ENCODE results near the gene SHANK1. TPM values are rescaled to one million over a fixed set of nuclear protein-coding genes. Genes with fewer than 3 reads are reported as not detected.

The SHANK1 gene
- total RNA-seq, 1 donor from 2014 or later: 0.72 TPM

- DNase-seq (ENCODE audit: low spot score): no peak
Measured at GRCh38 chr19:50686310-50687032, 33.1 kb downstream of the SHANK1 start.

DNA sequence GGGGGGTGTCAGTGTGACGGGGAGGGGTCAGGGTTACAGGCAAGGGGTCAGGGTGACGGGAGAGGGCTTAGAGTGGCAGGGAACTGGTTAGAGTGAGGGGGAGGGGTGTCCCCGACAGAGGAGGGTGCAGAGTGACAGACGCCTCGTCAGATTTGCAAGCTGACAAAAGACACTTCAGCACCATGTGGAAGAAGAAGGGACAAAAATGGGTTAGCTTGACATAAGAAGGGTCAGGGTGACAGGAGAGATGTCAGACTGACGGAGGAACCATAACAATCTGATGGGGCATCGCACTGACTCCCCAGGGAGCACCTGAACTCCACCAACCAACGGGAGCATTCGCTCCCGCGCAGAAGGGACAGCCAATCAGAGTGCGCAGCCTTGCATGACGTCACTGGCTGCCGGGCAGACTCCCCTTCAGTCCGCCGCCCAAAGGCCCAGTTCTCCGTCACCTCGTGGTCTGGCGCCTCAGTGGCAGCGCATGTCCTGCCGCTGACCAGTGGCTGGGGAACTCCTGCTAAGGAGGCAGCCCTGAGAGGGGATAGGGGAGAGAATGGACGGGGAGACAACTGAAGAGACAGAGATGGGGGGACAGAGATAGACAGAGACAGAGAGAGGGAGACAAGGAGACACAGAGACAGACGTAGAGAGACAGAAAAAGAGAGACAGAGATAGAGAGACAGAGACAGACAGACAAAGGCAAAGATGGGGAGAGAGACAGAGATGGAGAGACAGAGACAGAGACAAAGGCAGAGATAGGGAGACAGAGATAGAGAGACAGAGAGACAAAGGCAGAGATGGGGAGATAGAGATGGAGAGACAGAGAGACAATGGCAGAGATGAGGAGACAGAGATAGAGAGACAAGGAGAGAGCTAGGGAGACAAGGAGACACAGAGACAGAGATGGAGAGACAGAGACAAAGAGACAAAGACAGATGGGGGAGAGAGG is 40.2 kb downstream of the SHANK1 start:
- peak; percentile 66 for DNase-seq (ENCODE audit: low spot score)

DNA sequence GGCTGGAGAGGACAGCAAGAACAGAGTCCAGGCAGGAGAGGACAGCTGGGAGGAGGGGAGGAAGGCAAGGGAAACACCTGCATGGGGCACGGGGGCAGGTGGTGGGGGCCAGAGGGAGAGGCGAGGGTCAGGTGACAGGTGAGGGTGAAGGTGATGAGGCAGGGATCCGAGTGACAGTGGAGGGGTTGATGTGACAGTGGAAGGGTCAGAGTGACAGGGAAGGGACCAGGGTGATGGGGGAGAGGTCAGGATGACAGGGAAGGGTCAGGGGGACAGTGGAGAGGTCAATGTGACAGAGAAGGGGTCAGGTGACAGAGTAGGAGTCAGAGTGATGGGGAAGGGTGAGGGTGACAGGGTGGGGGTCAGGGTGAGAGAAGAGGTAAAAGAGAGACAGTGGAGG is 41.3 kb downstream of the SHANK1 start:
- no peak for DNase-seq (ENCODE audit: low spot score)

GRCh38 chr19:50677636-50678035 is 42.0 kb downstream of the SHANK1 start:
- no peak for DNase-seq (ENCODE audit: low spot score)

DNA sequence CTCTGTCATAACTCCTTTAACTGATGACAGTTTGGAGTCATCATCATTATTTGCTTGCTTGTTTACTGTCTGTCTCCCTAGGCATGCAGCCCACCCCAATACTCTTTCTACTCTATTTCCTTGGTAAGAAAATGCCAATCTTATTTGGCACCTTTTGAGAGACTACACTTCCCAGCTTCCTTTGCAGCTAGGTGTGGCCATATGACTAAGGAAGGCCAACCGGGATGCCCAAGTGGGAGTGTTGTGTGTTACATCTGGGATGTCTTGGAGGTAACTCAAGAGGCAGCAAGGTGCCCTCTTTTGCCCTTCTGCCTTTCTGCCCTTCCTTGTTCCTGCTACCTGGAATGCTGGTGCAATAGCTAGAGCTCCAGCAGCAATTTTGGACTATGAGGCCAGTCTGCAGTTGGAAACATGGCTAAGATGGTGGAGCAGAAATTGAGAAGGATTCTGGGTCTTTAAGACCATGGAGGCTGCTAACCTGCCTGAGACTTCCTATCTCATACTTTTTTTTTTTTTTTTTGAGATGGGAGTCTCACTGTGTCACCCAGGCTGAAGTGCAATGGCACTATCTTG is 42.9 kb downstream of the SHANK1 start:
- no peak for DNase-seq (ENCODE audit: low spot score)

DNA sequence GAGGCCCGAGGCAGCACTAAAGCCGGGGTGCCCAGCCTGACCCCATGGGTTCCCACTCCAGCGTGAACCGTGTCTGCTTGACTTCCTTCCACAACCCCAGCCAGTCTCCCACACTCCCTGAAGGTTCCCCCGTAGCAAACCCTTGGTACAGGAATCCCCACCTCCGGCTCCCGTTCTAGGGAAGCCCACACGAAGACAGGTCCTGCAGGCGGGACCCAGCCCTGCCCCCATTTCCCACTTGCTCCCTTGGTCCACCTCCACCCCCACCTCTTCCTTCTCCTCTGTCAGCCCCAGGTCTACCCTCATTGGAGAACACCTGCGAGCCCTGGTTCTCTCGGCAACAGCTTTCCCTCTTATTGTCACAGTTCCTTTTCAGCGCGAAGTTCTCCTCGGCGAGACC is 46.5 kb downstream of the SHANK1 start:
- no peak for DNase-seq (ENCODE audit: low spot score)

DNA sequence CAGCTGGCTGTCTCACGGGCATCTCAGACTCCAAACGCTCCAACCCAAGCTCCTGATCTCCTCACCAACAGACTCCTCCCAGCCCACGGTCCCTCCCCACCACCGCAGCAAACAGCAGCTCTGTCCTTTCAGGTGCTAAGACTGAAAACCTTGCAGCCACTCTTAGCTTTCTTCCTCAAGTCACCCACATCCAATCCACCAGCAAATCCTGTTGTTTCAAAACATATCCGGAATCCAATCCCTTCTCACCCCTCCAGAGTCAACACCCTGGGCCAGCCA is 49.6 kb downstream of the SHANK1 start:
- no peak for DNase-seq (ENCODE audit: low spot score)

DNA sequence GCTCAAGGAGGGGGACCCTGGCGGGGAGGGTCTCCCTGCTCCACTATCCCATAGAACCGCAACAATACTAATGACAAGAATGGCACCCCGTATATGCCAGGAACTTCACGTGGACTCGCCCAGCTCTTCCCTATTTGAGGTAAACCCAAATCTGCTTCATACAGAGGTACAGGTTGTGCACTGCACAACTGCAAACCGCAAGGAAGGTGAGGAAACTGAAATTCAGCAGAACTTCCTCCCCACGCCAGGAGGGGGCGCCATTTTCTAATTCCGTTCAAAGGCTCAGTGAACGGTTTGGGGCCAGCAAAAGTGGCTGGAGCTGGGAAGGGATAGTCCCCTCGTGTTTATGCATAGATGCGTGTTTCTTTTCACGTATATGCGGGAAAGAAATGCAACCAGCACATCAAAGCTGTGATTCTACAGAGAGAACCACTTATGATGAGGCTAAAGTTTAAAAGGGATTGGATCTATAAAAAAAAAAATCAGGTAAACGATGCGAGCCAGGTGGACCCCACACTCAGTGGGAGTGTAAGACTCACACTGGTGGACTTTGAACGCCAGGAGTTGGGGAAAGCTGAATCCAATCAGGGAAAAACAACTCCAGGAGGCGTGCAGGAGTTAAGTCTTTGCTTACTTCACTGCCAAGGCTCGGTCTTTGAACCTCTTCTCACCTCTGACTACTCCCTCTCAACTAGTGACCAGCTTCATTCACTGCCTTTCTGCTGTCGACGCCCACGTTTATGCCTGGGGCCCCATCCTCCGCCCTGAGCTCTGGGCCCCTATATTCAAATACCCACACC is 50.1 kb downstream of the SHANK1 start:
- DNase-seq (ENCODE audit: low spot score): no peak

DNA sequence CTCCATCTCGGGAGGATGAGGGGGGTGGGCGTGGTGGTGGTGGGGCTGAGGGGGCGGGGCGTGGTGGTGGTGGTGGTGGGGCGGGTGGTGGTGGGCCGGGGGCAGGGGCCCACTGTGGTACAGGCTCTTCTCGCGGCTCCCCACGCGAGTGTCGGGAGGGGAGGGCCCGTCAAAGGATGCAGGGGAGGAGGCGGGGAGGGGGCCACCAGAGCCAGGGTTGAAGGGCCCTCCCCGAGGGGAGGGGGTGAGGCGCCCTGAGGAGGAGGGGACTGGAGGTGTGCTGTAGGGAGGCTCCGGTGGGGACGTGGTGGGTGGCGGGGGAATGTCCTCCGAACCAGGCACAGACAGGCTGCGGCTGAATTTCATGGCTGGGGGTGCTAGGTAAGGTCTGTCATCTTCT is 50.7 kb downstream of the SHANK1 start:
- no peak for DNase-seq (ENCODE audit: low spot score)

DNA sequence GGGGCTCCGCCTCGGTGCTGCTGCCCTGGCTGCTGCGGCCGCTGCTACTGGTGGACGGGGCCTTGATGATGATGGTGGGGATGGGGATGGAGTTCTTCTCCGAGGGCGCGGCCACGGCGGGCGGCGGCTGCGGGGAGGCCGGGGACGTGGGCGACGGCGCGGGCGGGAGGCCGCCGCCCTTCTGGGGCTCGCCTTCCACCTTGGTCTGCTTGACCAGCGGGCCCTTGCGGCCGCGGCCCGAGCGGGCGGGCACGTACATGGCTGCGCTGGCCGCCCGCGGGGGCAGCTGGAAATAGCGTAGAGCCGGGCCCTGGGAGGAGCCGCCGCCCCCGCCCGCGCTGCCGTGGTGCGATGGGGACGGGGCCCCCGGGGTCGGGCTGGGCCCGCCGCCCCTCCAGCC is 51.2 kb downstream of the SHANK1 start:
- DNase-seq (ENCODE audit: low spot score): no peak

DNA sequence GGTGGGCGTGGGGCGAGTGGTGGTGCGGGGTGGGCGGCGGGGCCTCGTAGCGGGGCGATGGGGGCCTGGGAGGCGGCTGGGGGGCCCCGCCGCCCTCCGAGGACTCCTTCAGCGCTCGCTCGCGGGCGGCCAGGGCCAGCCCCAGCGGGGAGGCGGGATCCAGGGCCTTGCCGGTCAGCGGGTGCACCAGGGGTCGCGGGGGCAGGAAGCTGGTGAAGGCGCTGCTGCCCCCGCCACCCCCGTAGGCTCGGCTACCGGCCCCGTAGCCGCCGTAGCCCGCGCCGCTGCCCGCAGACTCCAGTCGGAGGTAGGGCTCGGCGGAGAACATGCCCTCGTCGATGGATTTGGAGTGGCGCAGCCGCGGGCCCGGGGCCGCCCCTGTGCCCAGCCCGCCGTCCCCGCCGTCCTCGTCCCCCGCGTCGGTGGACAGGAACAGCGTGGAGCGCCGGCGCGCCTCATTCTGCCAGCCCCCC is 51.8 kb downstream of the SHANK1 start:
- no peak for DNase-seq (ENCODE audit: low spot score)

DNA sequence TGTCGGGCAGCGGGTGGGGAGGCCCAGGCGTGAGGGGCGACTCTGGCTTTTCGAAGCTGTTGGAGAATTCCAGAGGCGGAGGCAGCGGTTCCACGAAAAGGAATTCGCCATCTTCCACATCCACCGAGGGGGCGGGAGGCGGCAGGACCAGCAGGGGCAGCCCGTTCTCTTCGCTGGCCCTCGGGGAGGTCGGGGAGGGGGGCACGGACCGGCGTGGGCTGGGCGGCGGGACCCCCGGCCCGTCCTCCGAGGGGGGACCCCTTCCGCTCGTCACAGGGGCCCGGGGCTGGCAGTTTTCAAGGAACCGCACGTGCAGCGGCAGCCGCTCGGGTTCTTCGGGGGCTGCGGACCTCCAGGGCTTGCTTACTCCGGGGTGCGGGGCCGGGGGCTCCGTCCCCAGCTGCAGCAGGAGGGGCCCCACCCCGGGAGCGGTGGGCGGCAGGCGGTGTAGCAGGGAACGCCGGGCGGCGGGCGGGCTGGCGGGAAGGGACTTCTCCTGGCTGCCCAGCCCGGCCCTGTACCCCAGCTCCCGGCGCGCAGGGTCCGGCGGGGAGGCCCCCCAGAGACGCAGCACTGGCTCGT is 52.3 kb downstream of the SHANK1 start:
- DNase-seq (ENCODE audit: low spot score): no peak

DNA sequence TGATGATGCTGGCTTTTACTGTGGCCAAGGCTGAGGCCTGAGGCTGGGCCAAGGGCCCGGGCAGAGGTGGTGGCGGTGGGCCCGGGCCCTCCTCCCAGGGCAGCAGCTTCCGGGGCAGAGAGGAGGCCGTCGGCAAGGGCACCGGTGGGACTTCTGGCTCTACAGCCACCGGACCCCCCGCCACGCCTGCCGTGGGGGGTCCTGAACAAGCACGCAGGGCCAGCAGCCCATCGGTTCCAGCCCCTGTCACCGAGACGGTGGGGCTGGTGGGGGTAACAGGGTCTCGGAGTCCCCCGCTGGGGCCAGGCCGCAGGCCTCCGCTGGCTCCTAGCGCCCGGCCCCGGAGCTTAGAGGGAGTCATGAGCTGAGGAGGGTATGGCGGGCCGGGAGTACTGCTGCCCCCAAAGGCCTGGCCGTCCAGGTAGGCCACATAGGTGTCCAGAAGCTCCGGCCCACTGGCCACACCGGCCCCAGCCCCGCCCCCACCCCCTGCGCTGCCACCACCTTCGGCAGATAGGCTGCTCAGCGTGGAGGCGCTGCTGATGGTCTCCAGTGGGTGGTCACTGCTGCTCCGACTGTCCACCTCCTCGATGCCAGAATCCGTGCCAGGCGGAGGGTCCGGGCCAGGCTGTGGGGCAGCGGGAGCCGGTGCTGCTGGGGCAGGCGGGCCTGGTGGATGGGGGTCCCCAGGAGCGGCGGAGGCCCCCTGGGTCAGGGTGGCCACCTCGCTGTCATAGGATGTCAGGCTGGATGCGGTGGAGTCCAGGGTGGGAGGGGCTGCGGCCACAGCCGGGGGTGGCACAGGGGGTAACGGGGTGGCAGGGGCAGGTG is 53.0 kb downstream of the SHANK1 start:
- DNase-seq (ENCODE audit: low spot score): no peak

GRCh38 chr19:50664204-50664603 is 55.4 kb downstream of the SHANK1 start:
- DNase-seq (ENCODE audit: low spot score): no peak

DNA sequence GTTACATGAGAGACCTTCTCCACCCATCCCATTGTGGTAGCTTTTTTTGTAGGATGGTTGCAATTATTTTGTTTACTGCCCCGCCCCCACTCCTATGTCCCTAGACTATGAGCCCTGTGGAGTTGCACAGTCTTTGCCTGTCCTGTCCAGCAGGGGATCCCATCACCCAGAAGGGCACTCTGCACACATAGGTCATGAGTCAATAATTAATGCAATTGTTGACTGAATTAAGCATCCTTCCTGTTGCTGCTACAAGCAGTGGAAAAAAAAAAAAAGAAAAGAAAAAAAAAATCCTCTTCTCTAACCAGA is 56.2 kb downstream of the SHANK1 start:
- DNase-seq (ENCODE audit: low spot score): no peak

- DNase-seq (ENCODE audit: low spot score): no peak
Measured at GRCh38 chr19:50662651-50663481, 56.7 kb downstream of the SHANK1 start.

DNA sequence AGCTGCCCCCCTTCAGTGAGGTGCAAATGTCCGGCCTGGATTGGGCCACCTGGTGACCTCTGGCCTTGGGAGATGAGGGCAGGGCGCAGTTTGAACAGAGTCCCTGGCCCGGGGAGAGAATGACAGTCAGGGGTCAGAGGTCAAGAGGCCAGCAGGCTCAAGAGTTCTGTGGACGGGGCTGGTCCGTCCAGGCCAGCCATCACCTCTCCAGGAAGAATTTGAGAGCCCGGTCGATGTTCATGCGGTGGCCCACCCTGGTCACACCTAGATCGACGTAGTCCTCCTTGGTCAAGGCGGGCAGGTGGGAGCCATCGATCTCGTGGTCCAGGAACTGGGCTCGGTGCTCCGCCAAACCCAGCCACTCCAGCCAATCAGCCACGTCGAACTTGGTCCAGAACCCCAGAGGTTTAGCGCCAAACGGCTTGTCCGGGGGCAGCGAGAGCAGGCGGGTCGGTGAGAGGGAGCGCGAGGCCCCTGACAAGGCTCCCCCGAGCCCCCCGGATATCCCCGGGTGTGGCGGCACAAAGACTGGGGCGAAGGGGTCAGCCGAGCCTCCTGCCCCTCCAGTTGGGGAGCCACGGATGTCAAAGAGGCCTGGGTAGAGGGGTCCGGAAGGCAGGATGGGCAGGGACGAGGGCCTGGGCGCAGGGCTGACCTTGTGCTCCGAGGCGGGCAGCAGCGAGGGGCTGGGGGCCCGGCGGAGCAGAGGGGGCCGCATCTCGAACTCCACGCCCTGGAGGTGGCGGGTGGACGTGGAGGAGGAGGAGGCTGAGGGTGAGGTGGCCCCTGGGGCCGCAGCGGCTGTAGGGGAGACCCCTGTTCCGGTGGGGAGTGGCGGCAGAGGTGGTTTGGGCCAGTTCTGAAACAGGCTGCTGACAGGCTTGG is 57.6 kb downstream of the SHANK1 start:
- DNase-seq (ENCODE audit: low spot score): no peak

DNA sequence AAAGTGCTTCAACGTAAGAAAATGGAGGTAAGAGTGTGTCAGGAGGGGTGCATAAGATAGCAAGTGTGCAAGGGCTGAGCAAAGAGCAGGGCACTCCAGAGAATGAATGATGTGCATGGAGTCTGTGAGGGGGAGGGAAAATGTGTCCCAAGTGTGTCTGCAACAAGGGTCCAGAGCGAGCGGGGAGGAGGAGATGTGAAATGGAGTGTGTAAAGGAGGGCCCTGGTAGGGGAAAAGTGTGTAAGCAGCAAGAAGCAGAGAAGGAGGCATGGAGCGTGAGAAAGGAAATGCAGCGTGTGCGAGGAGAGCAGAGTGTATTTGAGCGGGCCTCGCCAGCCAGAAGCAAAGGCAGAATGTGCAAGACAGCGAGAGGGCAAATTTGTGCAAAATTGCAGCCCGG is 58.6 kb downstream of the SHANK1 start:
- DNase-seq (ENCODE audit: low spot score): no peak

DNA sequence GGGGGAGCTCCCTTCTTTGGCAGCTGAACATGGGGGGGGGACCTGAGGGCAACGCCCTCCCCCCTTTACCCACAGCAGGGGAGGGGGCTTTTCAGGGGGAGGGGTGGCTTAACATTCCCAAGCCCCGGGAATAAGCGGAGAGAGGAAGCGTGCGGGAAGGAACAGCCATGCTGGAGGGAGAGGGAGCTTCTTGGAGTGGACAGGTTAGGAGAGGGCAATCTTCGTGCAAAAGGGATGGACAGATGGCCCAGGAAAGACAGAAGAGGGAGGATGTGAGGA is 59.6 kb downstream of the SHANK1 start:
- DNase-seq (ENCODE audit: low spot score): no peak
